GM23338 (cell line): ENCODE data around the gene KLHL25.

ENCODE experiments used
- CREB1 ChIP-seq: fragments of 250-450 bp; sonication (Bioruptor Pico); IDR thresholded peaks from 2 replicates; pipeline ENCODE4 v1.5.0; 2020; ENCODE audit warnings: low read depth, mild to moderate bottlenecking, moderate library complexity
- CTCF ChIP-seq, 2 experiments: fragments of 200-600 bp in 1 of 2; sonication (generic) in 1 of 2; conservative IDR thresholded peaks; 2 replicates each; pipeline versions ENCODE4 v1.5.1 to v1.6.1; 2016 to 2017; ENCODE audit warnings: antibody characterized with exemption in 2 of 2, low read depth in 2 of 2, mild to moderate bottlenecking in 2 of 2, moderate library complexity in 1 of 2
- ETS1 ChIP-seq: IDR thresholded peaks from 2 replicates; pipeline ENCODE4 v1.6.1; 2016; ENCODE audit warnings: antibody characterized with exemption
- EZH2 ChIP-seq: fragments of 200-600 bp; sonication (generic); IDR thresholded peaks from one replicate; pipeline ENCODE4 v1.8.0; 2017; ENCODE audit warnings: antibody characterized with exemption, mild to moderate bottlenecking, low read depth; ENCODE audit not compliant: unreplicated experiment
- EZH2phosphoT487 ChIP-seq: fragments of 200-600 bp; sonication (generic); IDR thresholded peaks from one replicate; pipeline ENCODE4 v1.8.1; 2018; ENCODE audit warnings: antibody characterized with exemption; ENCODE audit not compliant: unreplicated experiment
- JUNB ChIP-seq: IDR thresholded peaks from one replicate; pipeline ENCODE4 v1.6.1; 2016; ENCODE audit warnings: antibody characterized with exemption; ENCODE audit not compliant: unreplicated experiment
- NANOG ChIP-seq: IDR thresholded peaks from 2 replicates; pipeline ENCODE4 v1.6.1; 2016; ENCODE audit warnings: antibody characterized with exemption, borderline replicate concordance
- POLR2AphosphoS5 ChIP-seq: IDR thresholded peaks from 2 replicates; pipeline ENCODE4 v1.6.1; 2016; ENCODE audit warnings: antibody characterized with exemption, low read depth
- STAT1 ChIP-seq: IDR thresholded peaks from one replicate; pipeline ENCODE4 v1.6.1; 2016; ENCODE audit warnings: antibody characterized with exemption; ENCODE audit not compliant: unreplicated experiment
- ZNF331 ChIP-seq: fragments of 250-450 bp; sonication (Bioruptor Pico); IDR thresholded peaks from 2 replicates; pipeline ENCODE4 v1.5.0; 2020; ENCODE audit warnings: low read depth, mild to moderate bottlenecking, moderate library complexity
- TF ChIP-seq, protein P1 (sequence below): IDR thresholded peaks from one replicate; pipeline ENCODE4 v1.6.1; 2018; ENCODE audit warnings: antibody characterized with exemption; ENCODE audit not compliant: unreplicated experiment

DNA sequence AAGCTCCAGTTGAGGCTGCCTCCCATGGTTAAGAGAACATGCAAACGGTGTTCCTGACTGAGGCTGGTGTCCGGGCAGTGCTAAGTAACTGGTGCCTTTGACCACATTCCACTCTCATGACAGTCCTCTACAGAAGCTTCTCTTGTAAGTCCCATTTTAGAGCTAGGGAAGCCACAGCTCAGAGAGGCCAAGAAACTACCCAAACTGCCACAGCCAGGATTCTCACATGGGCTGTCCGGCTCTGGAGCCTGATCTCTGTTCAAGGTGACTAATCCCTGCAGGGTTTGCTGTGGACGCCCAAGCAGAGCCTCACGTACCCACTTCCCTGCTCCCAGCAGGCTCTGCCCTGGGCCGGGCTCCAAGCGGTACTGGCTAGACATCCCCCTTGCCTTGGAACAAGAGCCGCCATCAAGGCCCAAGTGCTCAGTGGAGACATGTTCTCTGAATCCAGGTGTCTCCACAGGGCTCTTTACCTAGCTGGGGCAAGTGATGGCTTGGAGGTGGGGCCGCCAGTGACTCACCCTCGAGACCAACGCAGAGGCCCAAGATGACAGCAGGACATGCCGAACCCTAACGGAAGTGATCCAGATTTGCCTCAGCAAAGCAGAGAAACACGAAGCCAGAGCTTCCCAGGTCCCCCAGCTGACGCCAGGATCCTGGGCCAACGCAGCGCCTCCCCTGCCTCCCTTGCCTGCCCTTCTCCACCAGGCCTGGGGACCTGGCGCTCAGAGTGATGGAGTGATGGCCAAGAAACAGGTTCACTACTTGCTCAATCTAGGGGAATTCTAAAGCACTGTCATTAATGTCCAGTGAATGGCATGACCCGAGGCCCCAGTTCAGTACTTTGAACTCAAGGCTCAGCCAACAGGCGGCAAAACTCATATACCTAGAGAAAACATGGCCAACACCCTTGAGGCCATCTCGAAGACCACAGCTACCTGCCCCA is 24.4 kb downstream of the KLHL25 start:
- TF ChIP-seq CTCF (conservative IDR thresholded peaks at IDR 0.05; ENCODE audit: low read depth in 2 of 2) (no peak), EZH2 (no peak), POLR2AphosphoS5 (no peak), NANOG (no peak), EZH2phosphoT487 (no peak), JUNB (no peak), ZNF331 (CRISPR knock-in tag) (no peak), CREB1 (no peak), ETS1 (no peak), STAT1 (no peak)
- TF ChIP-seq, protein P1, sequence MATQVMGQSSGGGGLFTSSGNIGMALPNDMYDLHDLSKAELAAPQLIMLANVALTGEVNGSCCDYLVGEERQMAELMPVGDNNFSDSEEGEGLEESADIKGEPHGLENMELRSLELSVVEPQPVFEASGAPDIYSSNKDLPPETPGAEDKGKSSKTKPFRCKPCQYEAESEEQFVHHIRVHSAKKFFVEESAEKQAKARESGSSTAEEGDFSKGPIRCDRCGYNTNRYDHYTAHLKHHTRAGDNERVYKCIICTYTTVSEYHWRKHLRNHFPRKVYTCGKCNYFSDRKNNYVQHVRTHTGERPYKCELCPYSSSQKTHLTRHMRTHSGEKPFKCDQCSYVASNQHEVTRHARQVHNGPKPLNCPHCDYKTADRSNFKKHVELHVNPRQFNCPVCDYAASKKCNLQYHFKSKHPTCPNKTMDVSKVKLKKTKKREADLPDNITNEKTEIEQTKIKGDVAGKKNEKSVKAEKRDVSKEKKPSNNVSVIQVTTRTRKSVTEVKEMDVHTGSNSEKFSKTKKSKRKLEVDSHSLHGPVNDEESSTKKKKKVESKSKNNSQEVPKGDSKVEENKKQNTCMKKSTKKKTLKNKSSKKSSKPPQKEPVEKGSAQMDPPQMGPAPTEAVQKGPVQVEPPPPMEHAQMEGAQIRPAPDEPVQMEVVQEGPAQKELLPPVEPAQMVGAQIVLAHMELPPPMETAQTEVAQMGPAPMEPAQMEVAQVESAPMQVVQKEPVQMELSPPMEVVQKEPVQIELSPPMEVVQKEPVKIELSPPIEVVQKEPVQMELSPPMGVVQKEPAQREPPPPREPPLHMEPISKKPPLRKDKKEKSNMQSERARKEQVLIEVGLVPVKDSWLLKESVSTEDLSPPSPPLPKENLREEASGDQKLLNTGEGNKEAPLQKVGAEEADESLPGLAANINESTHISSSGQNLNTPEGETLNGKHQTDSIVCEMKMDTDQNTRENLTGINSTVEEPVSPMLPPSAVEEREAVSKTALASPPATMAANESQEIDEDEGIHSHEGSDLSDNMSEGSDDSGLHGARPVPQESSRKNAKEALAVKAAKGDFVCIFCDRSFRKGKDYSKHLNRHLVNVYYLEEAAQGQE = no peak
